ENCODE data around the gene USF1.

- TF ChIP-seq JUN (IDR thresholded peaks at IDR 0.05; ENCODE audit: borderline replicate concordance, low read depth, low read length) (no peak), JUN (CRISPR knock-in tag; IDR thresholded peaks at IDR 0.05; ENCODE audit: borderline replicate concordance) (no peak), ZEB2 (IDR thresholded peaks at IDR 0.05) (no peak), ZBTB49 (CRISPR knock-in tag; IDR thresholded peaks at IDR 0.05; ENCODE audit: borderline replicate concordance) (no peak), ZNF57 (CRISPR knock-in tag; IDR thresholded peaks at IDR 0.05) (no peak)
Measured at GRCh38 chr1:161084597-161084988, 38.8 kb upstream of the USF1 start.
